Measurements from ENCODE around the gene IL1RAPL2. TPM values are rescaled to one million over a fixed set of nuclear protein-coding genes. Genes with fewer than 3 reads are reported as not detected.
"Not testable (repeated sequence)": the region's sequence is repeated elsewhere in the genome, so short reads cannot be mapped to it uniquely, and the experiment has no call there.

The IL1RAPL2 gene
- total RNA-seq = not detected

DNA sequence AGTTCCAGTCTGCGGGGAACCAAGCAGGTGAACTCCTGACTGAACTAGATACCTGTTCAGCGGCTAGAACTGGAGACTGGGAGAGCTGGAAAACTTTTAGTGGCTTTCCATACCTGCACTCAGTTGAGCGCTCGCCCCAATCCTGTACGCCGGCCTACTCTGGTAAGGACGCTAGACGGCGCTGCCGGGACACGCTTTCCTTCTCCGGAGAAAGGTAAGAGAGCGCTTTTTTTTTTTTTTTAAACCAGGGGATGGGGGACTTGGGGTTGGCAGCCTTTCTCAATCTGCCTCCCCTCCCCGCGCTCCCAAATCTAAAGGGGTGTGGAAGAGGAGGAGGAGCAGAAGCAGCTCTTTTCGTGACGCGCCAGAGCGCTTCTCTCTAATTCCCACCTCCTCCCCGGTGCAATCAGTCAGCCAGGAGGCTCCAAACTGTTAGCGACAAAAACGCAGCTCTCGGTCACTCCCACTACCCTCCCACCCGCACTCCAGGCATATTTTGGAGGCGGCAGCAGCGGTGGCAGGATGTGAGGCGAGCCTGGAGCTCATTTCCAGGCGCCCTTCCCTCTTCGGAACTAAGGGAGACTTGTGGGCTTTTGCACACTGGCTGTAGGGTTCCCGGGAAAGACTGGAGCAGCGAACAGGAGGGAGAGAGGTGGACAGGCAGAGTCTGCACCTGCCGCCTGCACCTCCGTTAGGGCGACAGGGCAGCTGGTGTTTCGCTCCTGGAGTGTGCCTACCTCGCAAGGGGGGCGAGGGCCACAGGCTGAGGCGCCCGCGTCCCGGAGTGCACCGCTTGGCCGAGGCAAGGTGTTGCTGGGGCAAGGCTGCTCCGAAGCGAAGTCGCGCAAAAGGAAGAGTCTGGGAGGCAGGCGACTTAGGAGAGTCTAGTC, at the start of gene IL1RAPL2:
IL1RAPL2 (plus strand) TSS at position 409 of the 890 bp plus-strand sequence.
- no peaks in the 10 kb centered on the region for H3K9me3 ChIP-seq
- no peak for DNase-seq
- H3K36me3 ChIP-seq = no peaks in the 10 kb centered on the region
- H3K4me3 ChIP-seq = peak within 1 kb of the TSS in 2 of 4 donors; percentile 21 to 24
- no peaks in the 10 kb centered on the region for H3K27me3 ChIP-seq
- H3K4me1 ChIP-seq = no peaks in the 10 kb centered on the region
- no peak for TF ChIP-seq POLR2A (IDR thresholded peaks at IDR 0.05)
- TF ChIP-seq, protein P1, sequence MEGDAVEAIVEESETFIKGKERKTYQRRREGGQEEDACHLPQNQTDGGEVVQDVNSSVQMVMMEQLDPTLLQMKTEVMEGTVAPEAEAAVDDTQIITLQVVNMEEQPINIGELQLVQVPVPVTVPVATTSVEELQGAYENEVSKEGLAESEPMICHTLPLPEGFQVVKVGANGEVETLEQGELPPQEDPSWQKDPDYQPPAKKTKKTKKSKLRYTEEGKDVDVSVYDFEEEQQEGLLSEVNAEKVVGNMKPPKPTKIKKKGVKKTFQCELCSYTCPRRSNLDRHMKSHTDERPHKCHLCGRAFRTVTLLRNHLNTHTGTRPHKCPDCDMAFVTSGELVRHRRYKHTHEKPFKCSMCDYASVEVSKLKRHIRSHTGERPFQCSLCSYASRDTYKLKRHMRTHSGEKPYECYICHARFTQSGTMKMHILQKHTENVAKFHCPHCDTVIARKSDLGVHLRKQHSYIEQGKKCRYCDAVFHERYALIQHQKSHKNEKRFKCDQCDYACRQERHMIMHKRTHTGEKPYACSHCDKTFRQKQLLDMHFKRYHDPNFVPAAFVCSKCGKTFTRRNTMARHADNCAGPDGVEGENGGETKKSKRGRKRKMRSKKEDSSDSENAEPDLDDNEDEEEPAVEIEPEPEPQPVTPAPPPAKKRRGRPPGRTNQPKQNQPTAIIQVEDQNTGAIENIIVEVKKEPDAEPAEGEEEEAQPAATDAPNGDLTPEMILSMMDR (IDR thresholded peaks at IDR 0.05) = peak in 2 of 6 experiments; percentile 32 to 35
- H3K27ac ChIP-seq = no peak within 1 kb of the TSS

DNA sequence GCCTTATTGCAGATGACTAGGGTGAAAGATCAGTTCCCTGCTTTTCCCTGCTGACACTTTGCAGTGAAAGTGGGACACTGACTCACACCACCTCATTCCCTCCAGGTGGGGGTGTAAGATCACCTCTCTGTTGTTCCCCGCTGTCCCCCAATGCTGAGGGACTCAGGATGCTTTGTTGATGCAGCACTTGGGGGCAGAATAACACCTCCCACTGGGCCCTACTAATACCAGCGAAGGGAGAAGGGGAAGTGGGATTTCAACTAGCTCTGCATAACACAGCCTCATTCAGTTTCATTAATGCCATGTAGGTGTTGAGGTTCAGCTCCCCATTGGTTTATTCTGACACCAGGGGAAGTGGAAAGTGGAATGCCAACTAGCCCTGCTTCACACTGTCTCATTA, 43.6 kb upstream of the IL1RAPL2 start:
- Histone ChIP-seq H3K36me3 (no peaks in the 10 kb centered on the region), H3K9me3 (no peaks in the 10 kb centered on the region), H3K27me3 (no peaks in the 10 kb centered on the region), H3K27ac (no peak overlapping the region), H3K4me1 (no peaks in the 10 kb centered on the region), H3K4me3 (no peak overlapping the region)
- DNase-seq = no peak
- TF ChIP-seq POLR2A (IDR thresholded peaks at IDR 0.05) = no peak
- TF ChIP-seq, protein P1 (IDR thresholded peaks at IDR 0.05) = no peak

DNA sequence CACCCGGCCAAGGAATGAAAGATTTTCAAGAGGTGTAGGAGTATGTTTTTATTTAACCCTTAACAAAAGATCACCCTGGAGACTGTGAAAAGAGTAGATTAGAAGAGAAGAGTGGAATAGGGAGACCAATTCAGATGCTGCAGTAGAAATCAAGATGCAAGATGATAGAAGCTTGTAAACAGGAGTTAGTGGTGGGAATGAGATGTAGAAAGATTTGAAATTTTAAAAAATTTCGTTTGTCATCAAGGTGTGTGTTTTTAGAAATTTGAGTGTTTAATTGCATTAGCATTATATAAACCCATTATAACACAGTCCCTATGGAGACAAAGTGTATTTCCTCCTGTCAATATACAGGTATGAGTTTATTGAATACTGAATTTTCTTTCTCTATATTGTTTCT, 42.1 kb upstream of the IL1RAPL2 start:
- Histone ChIP-seq H3K4me3 (no peak overlapping the region), H3K4me1 (no peaks in the 10 kb centered on the region), H3K9me3 (no peaks in the 10 kb centered on the region), H3K36me3 (no peaks in the 10 kb centered on the region), H3K27ac (no peak overlapping the region), H3K27me3 (no peaks in the 10 kb centered on the region)
- no peak for DNase-seq
- TF ChIP-seq, protein P1 (IDR thresholded peaks at IDR 0.05) = no peak

DNA sequence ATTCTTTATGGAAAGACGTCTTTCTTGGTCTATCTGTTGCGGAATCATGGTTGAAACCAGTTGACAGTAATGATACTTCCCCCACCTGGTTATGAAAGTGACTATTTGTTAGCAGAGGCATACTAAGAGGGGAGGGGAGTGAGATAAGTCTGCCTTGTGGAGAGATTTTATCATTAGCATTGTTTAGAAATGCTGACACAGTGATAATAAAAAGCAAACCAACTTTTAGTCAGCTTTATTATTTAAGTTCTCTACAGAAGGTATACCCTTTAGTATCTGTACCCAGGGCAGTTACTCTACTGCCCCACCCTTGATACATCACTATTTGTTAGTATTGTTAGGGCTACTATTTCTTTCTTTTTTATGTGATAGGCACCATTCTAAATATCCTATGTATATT, 26.9 kb upstream of the IL1RAPL2 start:
- no peak overlapping the region for H3K4me3 ChIP-seq
- no peak for DNase-seq
- no peaks in the 10 kb centered on the region for H3K4me1 ChIP-seq
- H3K36me3 ChIP-seq = no peaks in the 10 kb centered on the region
- H3K27ac ChIP-seq = no peak overlapping the region
- TF ChIP-seq, protein P1 (IDR thresholded peaks at IDR 0.05) = no peak
- no peak for TF ChIP-seq POLR2A (IDR thresholded peaks at IDR 0.05)
- no peaks in the 10 kb centered on the region for H3K9me3 ChIP-seq
- no peaks in the 10 kb centered on the region for H3K27me3 ChIP-seq

DNA sequence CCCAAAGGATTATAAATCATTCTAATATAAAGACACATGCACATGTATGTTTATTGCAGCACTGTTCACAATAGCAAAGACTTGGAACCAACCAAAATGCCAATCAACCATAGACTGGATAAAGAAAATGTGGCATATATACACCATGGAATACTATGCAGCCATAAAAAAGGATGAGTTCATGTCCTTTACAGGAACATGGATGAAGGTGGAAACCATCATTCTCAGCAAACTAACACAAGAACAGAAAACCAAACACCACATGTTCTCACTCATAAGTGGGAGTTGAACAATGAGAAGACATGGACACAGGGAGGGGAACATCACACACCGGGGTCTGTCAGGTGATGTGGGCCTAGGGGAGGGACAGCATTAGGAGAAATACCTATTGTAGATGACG, 23.6 kb upstream of the IL1RAPL2 start:
- not testable (repeated sequence) for DNase-seq, H3K27ac ChIP-seq, H3K36me3 ChIP-seq, H3K27me3 ChIP-seq, H3K4me1 ChIP-seq, H3K9me3 ChIP-seq, H3K4me3 ChIP-seq

DNA sequence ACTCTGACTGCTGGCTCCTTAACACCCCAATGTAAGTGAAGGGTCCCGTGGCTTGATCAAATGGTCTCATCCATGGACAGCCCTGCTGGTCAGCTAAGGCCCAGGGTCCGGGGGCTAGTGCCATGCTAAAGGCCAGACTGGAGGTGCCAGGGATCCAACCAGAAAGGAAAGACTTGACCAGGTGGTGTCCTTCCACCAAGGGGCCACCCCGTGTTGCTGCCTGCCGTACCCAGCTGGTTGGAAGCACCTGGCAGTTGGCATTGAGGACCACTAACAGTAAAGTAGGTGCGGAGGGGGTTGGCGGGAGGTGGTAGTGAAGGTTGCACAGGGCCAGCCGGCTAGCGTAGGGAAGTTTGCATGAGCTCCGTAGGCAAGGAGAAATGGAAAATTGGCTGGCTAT, 1.7 kb upstream of the IL1RAPL2 start:
- Histone ChIP-seq H3K27me3 (no peaks in the 10 kb centered on the region), H3K27ac (no peak overlapping the region), H3K4me1 (no peaks in the 10 kb centered on the region), H3K9me3 (no peaks in the 10 kb centered on the region), H3K4me3 (no peak overlapping the region), H3K36me3 (no peaks in the 10 kb centered on the region)
- no peak for TF ChIP-seq POLR2A (IDR thresholded peaks at IDR 0.05)
- TF ChIP-seq, protein P1 (IDR thresholded peaks at IDR 0.05) = no peak
- no peak for DNase-seq
